Osteocyte (in vitro differentiated cells): ENCODE data around the gene RGS3. TPM values are rescaled to one million over a fixed set of nuclear protein-coding genes. Genes with fewer than 3 reads are reported as not detected.

Source experiments
- DNase-seq: peaks from one replicate; pipeline ENCODE4 v3.0.0; 2021; ENCODE audit warnings: mixed read lengths; ENCODE audit not compliant: unreplicated experiment; ENCODE audit errors: extremely low spot score
- H3K27ac Mint-ChIP-seq: one replicate; pipeline ENCODE4 v1.8.0; 2021; ENCODE audit warnings: mild to moderate bottlenecking, mixed read lengths; ENCODE audit not compliant: unreplicated experiment
- H3K27me3 Mint-ChIP-seq: one replicate; pipeline ENCODE4 v1.8.0; 2021; ENCODE audit warnings: mixed read lengths; ENCODE audit not compliant: unreplicated experiment
- H3K36me3 Mint-ChIP-seq: one replicate; pipeline ENCODE4 v1.8.0; 2021; ENCODE audit warnings: mixed read lengths; ENCODE audit not compliant: unreplicated experiment
- H3K4me1 Mint-ChIP-seq: one replicate; pipeline ENCODE4 v1.8.0; 2021; ENCODE audit warnings: mixed read lengths; ENCODE audit not compliant: unreplicated experiment
- H3K4me3 Mint-ChIP-seq: one replicate; pipeline ENCODE4 v1.8.0; 2021; ENCODE audit warnings: mild to moderate bottlenecking, moderate library complexity, mixed read lengths; ENCODE audit not compliant: unreplicated experiment
- H3K9me3 Mint-ChIP-seq: one replicate; pipeline ENCODE4 v1.8.0; 2021; ENCODE audit warnings: mixed read lengths; ENCODE audit not compliant: unreplicated experiment
- CTCF ChIP-seq: fragments of 200-600 bp; sonication (generic); IDR thresholded peaks from 2 replicates; pipeline ENCODE4 v1.5.0; 2021; ENCODE audit warnings: antibody characterized with exemption, mild to moderate bottlenecking, moderate library complexity
- total RNA-seq: library from RNA; stranded (reverse); gene quantifications from 2 replicates; pipeline ENCODE4 v1.2.1, GENCODE V29; 2021

RGS3 gene
- total RNA-seq, 1 donor from 2014 or later, result 67.8 TPM

- H3K4me3 Mint-ChIP-seq, result no peak overlapping the region
- no peaks in the 10 kb centered on the region for H3K36me3 Mint-ChIP-seq
- DNase-seq, result no peak
- H3K27ac Mint-ChIP-seq, result no peak overlapping the region
- peaks cover 10% of the 10 kb centered on the region for H3K4me1 Mint-ChIP-seq
- no peaks in the 10 kb centered on the region for H3K9me3 Mint-ChIP-seq
- no peaks in the 10 kb centered on the region for H3K27me3 Mint-ChIP-seq
- TF ChIP-seq CTCF, result no peak
These were observed 47.6 kb downstream of the RGS3 start for GRCh38 chr9:113511047-113511521.

- no peak for DNase-seq
- Mint-ChIP-seq H3K4me3 (no peak overlapping the region), H3K36me3 (no peaks in the 10 kb centered on the region), H3K9me3 (no peaks in the 10 kb centered on the region), H3K27me3 (no peaks in the 10 kb centered on the region), H3K4me1 (peaks cover 7% of the 10 kb centered on the region), H3K27ac (no peak overlapping the region)
- TF ChIP-seq CTCF, result no peak
These were observed 48.6 kb downstream of the RGS3 start for GRCh38 chr9:113511856-113512761.

- no peak for TF ChIP-seq CTCF
- Mint-ChIP-seq H3K4me1 (peaks cover 10% of the 10 kb centered on the region), H3K27ac (no peak overlapping the region), H3K9me3 (no peaks in the 10 kb centered on the region), H3K27me3 (no peaks in the 10 kb centered on the region), H3K36me3 (no peaks in the 10 kb centered on the region), H3K4me3 (no peak overlapping the region)
- no peak for DNase-seq
These were observed 49.6 kb downstream of the RGS3 start for GRCh38 chr9:113513111-113513510.

- H3K4me3 Mint-ChIP-seq, result no peak overlapping the region
- H3K36me3 Mint-ChIP-seq, result no peaks in the 10 kb centered on the region
- H3K27ac Mint-ChIP-seq, result no peak overlapping the region
- TF ChIP-seq CTCF, result no peak
- DNase-seq, result no peak
- H3K4me1 Mint-ChIP-seq, result peaks cover 9% of the 10 kb centered on the region
- no peaks in the 10 kb centered on the region for H3K27me3 Mint-ChIP-seq
- H3K9me3 Mint-ChIP-seq, result no peaks in the 10 kb centered on the region
These were observed 50.0 kb downstream of the RGS3 start for GRCh38 chr9:113513536-113513935.

- no peak overlapping the region for H3K4me3 Mint-ChIP-seq
- no peaks in the 10 kb centered on the region for H3K9me3 Mint-ChIP-seq
- peaks cover 11% of the 10 kb centered on the region for H3K4me1 Mint-ChIP-seq
- no peaks in the 10 kb centered on the region for H3K36me3 Mint-ChIP-seq
- TF ChIP-seq CTCF, result no peak
- H3K27me3 Mint-ChIP-seq, result no peaks in the 10 kb centered on the region
- DNase-seq, result no peak
- no peak overlapping the region for H3K27ac Mint-ChIP-seq
These were observed 50.5 kb downstream of the RGS3 start for GRCh38 chr9:113514061-113514460.
